Esophagus muscularis mucosa (tissue), 3 donors: Measurements from ENCODE around the gene SLF2.

ENCODE experiments used
- CTCF ChIP-seq, 3 experiments: fragments of 200-600 bp in 2 of 3; fragments of 450-650 bp in 1 of 3; sonication (generic) in 2 of 3; IDR thresholded peaks; one replicate each; pipeline ENCODE4 v1.5.1; 2017 to 2019; ENCODE audit warnings: antibody characterized with exemption in 3 of 3, mild to moderate bottlenecking in 2 of 3, moderate library complexity in 1 of 3
- POLR2A ChIP-seq: fragments of 450-650 bp; IDR thresholded peaks from one replicate; pipeline ENCODE4 v1.6.1; 2017; ENCODE audit warnings: antibody characterized with exemption, moderate library complexity, mild to moderate bottlenecking, low read depth

- TF ChIP-seq CTCF (IDR thresholded peaks at IDR 0.05) (no peak), POLR2A (no peak)
Observed at GRCh38 chr10:100895346-100895745, 17.4 kb upstream of the SLF2 start.
